Measurements from ENCODE around the gene CYP3A5. TPM values are rescaled to one million over a fixed set of nuclear protein-coding genes. Genes with fewer than 3 reads are reported as not detected.
"Not testable (repeated sequence)": the region's sequence is repeated elsewhere in the genome, so short reads cannot be mapped to it uniquely, and the experiment has no call there.

Gene CYP3A5
- total RNA-seq, 1 donor: not detected

- not testable (repeated sequence) for DNase-seq (ENCODE audit: low read depth in 2 of 3, low spot score in 2 of 3)
Observed at GRCh38 chr7:99685871-99686608, 6.2 kb upstream of the CYP3A5 start.

GRCh38 chr7:99685129-99685758 lies 5.4 kb upstream of the CYP3A5 start:
- DNase-seq (ENCODE audit: low read depth in 2 of 3, low spot score in 2 of 3): no peak

DNA sequence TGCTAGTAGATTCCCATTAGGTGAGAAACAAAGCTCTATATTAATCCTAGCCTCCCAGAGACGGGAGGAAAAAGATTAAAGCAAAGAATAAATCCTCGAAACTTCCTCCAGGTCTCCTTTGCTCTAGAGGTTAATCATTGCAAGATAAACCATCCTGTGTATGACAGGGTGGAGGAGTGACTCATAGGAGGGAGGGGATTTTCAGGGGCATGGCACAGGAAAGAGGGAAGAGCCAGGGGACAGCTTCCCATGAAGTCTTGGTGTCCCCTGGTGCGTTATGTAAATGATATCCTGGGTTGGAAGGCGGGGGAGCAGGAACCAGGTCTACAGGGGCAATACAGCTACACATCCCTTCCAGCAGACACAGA lies 780 bp downstream of the CYP3A5 start:
- DNase-seq (ENCODE audit: low read depth in 2 of 3, low spot score in 2 of 3): no peak

DNA sequence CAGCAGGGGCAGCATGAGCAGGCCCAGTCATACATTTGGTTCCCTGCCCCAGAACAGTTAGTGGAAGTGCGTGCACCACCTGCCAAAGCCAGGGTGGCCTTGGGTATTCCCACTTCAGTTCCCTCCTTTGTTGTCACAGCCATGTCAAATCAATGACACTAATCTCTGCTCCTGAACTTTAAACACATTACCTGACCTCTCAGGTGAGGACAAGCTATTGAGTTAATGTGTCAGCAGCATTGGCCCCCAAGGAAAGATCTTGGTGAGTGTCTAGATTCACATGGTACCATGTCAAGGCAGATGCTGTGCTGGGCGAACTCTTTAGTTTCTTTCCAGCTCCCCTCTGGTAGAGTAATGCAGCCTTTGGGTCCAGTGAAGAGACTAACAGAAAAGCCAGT lies 2.1 kb downstream of the CYP3A5 start:
- DNase-seq (ENCODE audit: low read depth in 2 of 3, low spot score in 2 of 3): no peak

DNA sequence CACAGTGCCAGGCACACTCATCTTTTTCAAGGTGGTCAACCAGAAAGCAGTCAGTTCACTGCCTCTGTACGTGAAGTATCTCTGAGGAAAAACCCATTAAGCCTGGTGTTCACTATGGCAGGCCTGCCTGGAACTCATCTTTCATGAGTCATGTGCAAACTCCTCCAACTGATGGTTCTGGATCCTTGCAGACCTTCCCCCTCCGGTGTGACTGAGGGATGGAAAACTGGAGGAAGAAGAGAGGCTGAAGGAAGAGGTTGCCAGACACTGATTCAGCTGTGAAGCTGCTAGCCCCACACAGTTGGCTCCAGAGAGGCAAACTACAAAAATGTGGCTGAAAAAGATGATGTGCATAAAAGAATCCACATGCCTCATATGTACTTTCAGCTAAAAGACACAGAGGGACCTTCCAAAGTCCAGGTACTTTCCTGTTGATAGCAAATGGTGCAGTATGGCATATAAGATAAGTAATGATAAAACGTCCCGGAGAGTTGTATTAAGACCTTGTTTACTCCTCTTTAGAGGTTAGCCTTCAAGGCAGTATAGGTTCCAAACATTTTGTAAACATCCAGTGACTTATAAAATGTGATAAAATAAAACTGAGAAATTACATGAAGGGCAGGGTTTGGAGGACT lies 2.7 kb downstream of the CYP3A5 start:
- no peak for DNase-seq (ENCODE audit: low read depth in 2 of 3, low spot score in 2 of 3)

DNA sequence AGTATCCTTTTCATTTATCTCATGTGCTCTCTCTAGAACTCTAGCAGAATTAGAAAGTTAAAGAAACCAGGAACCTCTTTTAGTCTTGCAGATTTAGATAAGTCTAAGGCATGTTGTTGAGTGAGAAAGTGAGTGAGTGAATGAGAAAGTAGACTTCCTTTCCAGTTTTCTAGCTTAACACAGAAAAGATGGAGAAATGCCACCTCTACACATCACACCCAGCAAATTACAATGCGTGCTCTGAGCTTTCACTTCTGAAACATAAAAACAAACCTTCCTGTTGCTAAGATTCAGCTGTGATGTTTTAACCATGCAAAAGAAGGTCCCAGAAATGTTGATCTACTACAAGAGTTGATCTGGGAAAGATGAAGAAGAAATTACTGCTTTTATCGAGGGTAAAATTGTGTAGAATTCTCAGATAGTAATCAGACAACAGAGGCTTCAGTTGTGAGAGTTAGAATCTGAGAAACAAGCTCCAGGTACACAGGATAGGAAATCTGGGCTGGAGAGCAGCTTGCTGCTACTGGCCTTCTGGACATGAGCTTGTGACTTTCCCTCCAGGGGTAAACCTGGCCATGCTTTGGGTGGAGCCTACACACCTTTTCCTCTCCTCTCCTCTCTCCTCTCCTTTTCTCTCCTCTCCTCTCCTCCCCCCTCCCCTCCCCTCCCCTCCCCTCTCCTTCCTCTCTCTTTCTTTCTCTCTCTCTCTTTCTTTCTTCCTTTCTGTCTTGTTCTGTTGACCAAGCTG lies 4.6 kb downstream of the CYP3A5 start:
- DNase-seq (ENCODE audit: low read depth in 2 of 3, low spot score in 2 of 3): no peak

DNA sequence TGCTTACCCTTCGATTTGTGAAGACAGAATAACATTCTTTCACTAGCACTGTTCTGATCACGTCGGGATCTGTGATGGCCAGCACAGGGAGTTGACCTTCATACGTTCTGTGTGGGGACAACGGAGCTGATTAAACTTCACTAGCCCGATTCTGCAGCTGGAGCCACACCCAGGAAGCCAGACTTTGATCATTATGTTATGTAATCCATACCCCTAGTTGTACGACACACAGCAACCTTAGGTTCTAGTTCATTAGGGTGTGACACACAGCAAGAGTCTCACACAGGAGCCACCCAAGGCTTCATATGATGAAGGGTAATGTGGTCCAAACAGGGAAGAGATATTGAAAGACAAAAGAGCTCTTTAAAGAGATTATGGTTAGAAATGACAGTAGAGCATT lies 7.2 kb downstream of the CYP3A5 start:
- DNase-seq (ENCODE audit: low read depth in 2 of 3, low spot score in 2 of 3): no peak

GRCh38 chr7:99669782-99670181 lies 10.0 kb downstream of the CYP3A5 start:
- no peak for DNase-seq (ENCODE audit: low read depth in 2 of 3, low spot score in 2 of 3)

DNA sequence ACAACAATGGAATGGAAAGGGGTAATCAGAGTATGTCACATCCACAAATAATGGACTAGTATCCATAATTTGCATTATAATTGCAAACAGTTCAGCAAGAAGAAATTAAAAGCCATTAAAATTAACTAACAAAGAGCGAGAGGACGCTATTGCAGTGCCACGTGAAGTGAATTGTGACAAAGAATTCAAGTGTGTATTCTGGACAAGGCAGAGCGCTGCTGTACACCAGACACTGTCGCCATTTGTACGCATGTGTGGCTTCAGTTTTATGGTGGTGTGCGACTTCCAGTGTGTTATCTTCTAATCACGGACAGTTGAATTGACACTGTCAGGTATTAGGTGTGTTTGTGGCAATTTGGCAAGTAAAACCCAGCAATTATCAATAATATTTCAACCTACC lies 11.3 kb downstream of the CYP3A5 start:
- DNase-seq (ENCODE audit: low read depth in 2 of 3, low spot score in 2 of 3): no peak

DNA sequence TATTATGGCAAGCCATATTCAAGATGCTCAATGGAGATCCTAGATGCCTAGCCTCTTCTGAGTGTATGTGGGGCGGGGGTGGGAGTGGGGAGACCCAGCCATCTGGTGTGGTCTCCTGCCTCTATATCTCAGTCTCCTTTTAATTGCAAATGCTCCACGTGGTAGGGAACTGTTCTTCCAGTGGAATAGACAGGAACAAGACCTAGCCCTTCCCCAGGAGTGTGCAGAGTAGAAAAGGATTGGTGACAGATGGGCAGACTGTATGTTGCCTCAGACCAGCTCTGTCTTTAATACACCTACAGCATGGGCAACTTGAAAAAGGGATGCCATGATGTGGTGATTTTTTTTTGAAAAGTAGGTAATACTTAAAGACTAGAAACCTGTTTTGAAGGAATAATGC lies 12.6 kb downstream of the CYP3A5 start:
- DNase-seq (ENCODE audit: low read depth in 2 of 3, low spot score in 2 of 3): no peak

GRCh38 chr7:99666013-99666395 lies 13.8 kb downstream of the CYP3A5 start:
- no peak for DNase-seq (ENCODE audit: low read depth in 2 of 3, low spot score in 2 of 3)

DNA sequence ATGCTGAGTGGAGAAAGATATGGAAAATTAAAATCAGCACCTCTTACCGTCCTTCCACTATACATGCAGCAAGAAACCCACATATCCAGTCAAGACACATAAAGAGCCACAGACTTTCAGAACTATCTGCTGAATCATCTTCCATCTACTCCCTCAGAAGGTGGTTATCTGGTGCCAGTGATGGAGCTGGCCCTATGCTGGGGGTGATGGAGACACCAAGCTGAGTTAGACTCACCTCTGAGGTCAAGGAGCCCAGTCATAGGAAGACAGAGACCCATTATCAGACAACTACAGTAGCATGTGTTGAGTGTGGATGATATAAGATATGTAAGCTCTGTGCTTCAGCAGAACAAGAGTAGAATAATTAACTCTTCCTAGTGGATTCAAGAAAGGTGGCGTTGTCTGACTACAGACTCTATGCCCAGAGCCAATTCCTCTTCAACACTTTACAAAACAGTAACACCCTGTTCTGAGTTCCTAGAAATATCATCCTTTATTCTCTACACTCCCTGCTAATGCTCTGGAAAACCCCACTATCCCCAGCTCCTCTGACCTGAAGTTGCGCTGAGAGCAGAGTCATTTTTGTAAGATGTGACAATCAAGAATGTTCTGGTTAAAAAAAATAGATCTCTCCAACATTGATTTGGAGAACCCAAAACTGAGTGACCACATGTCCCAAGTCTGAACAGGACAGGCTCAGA lies 14.3 kb downstream of the CYP3A5 start:
- no peak for DNase-seq (ENCODE audit: low read depth in 2 of 3, low spot score in 2 of 3)

GRCh38 chr7:99657879-99658278 lies 21.9 kb downstream of the CYP3A5 start:
- DNase-seq (ENCODE audit: low read depth in 2 of 3, low spot score in 2 of 3): not testable (repeated sequence)

DNA sequence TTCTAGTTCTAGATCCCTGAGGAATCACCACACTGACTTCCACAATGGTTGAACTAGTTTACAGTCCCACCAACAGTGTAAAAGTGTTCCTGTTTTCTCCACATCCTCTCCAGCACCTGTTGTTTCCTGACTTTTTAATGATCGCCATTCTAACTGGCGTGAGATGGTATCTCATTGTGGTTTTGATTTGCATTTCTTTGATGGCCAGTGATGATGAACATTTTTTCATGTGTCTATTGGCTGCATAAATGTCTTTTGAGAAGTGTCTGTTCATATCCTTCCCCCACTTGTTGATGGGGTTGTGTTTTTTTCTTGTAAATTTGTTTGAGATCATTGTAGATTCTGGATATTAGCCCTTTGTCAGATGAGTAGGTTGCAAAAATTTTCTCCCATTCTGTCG lies 25.2 kb downstream of the CYP3A5 start:
- not testable (repeated sequence) for DNase-seq (ENCODE audit: low read depth in 2 of 3, low spot score in 2 of 3)

DNA sequence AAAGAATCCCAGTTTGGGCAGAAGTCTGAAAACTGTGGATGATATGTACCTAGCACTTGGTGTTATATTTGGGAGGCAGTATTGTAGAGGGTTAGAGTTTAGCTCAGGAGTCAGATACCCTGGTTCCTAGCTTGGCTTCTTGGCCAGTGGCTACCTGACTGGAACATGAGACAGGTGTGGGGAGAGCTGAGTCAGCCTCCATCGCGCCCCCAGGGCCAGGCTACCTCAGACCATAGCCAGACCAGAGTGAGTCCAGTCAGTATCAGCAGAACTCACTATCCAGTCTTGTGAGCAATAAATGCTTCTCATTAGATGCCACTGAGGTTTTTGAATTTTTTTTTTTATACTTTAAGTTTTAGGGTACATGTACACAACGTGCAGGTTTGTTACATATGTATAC lies 26.0 kb downstream of the CYP3A5 start:
- DNase-seq (ENCODE audit: low read depth in 2 of 3, low spot score in 2 of 3): no peak

DNA sequence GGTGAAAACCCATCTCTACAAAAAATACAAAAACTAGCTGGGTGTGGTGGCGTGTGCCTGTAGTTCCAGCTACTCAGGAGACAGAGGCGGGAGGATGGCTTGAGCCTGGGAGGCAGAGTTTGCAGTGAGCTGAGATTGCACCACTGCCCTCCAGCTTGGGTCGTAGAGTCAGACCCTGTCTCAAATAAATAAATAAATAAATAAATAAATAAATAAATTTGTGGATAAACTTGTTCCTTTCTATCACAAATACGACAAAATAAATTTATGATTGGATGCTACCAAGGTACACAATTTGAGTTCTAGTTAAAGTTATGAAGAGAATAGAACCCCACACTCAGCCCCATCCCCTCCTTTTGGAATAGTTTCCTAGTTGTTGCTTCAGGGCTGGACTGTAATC lies 26.5 kb downstream of the CYP3A5 start:
- DNase-seq (ENCODE audit: low read depth in 2 of 3, low spot score in 2 of 3): not testable (repeated sequence)

DNA sequence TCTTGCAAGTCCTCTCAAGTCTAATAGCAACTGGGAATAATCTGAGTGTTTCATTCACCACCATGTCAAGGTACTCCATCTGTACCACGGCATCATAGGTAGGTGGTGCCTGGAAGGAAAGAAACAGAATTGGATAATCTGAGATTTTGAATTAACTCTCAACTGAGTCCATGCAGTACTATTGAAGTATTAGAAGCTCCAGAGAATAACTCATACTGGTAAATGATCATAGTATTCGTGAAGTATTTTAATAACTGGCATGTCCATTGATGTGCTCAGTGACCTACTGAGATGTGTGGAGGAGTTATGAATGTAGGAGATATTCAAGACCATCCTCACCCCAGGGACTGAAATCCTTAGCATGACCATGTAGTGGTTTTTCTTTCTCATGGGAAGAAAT lies 27.1 kb downstream of the CYP3A5 start:
- no peak for DNase-seq (ENCODE audit: low read depth in 2 of 3, low spot score in 2 of 3)

GRCh38 chr7:99651290-99651689 lies 28.5 kb downstream of the CYP3A5 start:
- no peak for DNase-seq (ENCODE audit: low read depth in 2 of 3, low spot score in 2 of 3)

- DNase-seq (ENCODE audit: low read depth in 2 of 3, low spot score in 2 of 3): no peak
Observed at GRCh38 chr7:99648843-99649242, 31.0 kb downstream of the CYP3A5 start.

GRCh38 chr7:99645590-99645989 lies 34.2 kb downstream of the CYP3A5 start:
- DNase-seq (ENCODE audit: low read depth in 2 of 3, low spot score in 2 of 3): no peak

GRCh38 chr7:99644431-99644830 lies 35.4 kb downstream of the CYP3A5 start:
- no peak for DNase-seq (ENCODE audit: low read depth in 2 of 3, low spot score in 2 of 3)

Data from hematopoietic multipotent progenitor cell (in vitro differentiated cells).